ENCODE measurements around the gene AIG1.

DNA sequence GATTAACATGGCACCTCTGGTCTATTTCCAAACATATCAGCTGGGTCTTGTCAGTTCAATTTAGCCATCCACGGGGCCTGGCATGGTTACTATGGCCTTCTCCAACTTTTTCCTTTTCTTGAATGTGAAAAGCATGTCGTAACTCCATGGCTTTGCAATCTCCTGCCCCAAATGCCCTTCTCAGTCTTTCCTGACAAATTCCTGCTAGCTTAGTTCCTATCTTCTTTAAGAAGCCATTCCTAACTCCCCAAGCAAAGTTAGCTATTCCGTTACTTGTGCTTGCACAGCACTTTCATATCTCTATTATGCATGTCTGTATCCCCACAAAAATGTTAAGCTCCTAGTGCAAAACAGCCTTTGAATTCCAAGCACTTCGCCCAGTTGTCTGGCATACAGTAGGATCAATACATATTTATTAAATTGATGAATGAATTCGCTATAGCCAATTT, 105.6 kb downstream of the AIG1 start:
- TF ChIP-seq, protein P1, sequence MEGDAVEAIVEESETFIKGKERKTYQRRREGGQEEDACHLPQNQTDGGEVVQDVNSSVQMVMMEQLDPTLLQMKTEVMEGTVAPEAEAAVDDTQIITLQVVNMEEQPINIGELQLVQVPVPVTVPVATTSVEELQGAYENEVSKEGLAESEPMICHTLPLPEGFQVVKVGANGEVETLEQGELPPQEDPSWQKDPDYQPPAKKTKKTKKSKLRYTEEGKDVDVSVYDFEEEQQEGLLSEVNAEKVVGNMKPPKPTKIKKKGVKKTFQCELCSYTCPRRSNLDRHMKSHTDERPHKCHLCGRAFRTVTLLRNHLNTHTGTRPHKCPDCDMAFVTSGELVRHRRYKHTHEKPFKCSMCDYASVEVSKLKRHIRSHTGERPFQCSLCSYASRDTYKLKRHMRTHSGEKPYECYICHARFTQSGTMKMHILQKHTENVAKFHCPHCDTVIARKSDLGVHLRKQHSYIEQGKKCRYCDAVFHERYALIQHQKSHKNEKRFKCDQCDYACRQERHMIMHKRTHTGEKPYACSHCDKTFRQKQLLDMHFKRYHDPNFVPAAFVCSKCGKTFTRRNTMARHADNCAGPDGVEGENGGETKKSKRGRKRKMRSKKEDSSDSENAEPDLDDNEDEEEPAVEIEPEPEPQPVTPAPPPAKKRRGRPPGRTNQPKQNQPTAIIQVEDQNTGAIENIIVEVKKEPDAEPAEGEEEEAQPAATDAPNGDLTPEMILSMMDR (conservative IDR thresholded peaks at IDR 0.05; ENCODE audit: low read depth, low read length): no peak
- TF ChIP-seq RAD21 (IDR thresholded peaks at IDR 0.05; ENCODE audit: low read length) (no peak), RFX5 (IDR thresholded peaks at IDR 0.05; ENCODE audit: low read depth, low read length) (no peak), MAFK (IDR thresholded peaks at IDR 0.05; ENCODE audit: low read depth, low read length) (no peak), POLR2A (IDR thresholded peaks at IDR 0.05; ENCODE audit: low read depth, low read length) (no peak), FOS (IDR thresholded peaks at IDR 0.05; ENCODE audit: low read depth, low read length) (no peak), CEBPB (IDR thresholded peaks at IDR 0.05; ENCODE audit: low read depth, low read length) (no peak), MAZ (IDR thresholded peaks at IDR 0.05; ENCODE audit: borderline replicate concordance, low read depth, low read length) (no peak), SMC3 (IDR thresholded peaks at IDR 0.05; ENCODE audit: low read depth, low read length) (no peak), MXI1 (IDR thresholded peaks at IDR 0.05; ENCODE audit: borderline replicate concordance, low read depth, low read length) (no peak), BHLHE40 (IDR thresholded peaks at IDR 0.05; ENCODE audit: low read depth, low read length) (no peak)
